ENCODE results near the gene C19orf25.
A peak's percentile ranks its signal among the peaks of the same experiment; 100 is the strongest.

The C19orf25 gene

DNA sequence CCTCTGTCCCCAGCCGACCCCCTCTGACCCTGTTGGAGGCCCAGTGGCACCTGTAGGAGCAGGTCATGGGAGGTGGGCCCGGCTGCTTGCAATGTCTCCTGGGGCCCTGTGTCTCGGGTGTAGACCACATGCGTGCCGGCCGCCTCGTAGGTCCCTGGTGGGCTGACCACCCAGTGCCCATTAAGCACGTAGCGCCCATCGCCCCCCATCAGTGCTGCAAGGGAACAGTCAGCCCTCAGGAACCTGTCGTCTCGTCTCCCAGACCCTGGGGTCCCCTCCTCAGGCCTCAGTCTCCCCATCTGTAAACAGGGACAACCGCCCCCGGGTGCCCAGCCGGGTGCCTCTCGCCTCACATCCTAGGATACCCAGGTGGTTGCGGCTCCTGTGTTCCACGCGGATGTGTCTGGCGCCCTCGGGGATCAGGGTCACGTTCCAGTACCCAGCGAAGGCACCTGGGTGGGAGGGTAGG is 28.2 kb upstream of the C19orf25 start:
- no peak for DNase-seq (ENCODE audit: insufficient read length, low spot score)
- TF ChIP-seq, protein P1, sequence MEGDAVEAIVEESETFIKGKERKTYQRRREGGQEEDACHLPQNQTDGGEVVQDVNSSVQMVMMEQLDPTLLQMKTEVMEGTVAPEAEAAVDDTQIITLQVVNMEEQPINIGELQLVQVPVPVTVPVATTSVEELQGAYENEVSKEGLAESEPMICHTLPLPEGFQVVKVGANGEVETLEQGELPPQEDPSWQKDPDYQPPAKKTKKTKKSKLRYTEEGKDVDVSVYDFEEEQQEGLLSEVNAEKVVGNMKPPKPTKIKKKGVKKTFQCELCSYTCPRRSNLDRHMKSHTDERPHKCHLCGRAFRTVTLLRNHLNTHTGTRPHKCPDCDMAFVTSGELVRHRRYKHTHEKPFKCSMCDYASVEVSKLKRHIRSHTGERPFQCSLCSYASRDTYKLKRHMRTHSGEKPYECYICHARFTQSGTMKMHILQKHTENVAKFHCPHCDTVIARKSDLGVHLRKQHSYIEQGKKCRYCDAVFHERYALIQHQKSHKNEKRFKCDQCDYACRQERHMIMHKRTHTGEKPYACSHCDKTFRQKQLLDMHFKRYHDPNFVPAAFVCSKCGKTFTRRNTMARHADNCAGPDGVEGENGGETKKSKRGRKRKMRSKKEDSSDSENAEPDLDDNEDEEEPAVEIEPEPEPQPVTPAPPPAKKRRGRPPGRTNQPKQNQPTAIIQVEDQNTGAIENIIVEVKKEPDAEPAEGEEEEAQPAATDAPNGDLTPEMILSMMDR (IDR thresholded peaks at IDR 0.05; ENCODE audit: insufficient read depth, missing control alignments) = no peak
- no peak for FAIRE-seq

DNA sequence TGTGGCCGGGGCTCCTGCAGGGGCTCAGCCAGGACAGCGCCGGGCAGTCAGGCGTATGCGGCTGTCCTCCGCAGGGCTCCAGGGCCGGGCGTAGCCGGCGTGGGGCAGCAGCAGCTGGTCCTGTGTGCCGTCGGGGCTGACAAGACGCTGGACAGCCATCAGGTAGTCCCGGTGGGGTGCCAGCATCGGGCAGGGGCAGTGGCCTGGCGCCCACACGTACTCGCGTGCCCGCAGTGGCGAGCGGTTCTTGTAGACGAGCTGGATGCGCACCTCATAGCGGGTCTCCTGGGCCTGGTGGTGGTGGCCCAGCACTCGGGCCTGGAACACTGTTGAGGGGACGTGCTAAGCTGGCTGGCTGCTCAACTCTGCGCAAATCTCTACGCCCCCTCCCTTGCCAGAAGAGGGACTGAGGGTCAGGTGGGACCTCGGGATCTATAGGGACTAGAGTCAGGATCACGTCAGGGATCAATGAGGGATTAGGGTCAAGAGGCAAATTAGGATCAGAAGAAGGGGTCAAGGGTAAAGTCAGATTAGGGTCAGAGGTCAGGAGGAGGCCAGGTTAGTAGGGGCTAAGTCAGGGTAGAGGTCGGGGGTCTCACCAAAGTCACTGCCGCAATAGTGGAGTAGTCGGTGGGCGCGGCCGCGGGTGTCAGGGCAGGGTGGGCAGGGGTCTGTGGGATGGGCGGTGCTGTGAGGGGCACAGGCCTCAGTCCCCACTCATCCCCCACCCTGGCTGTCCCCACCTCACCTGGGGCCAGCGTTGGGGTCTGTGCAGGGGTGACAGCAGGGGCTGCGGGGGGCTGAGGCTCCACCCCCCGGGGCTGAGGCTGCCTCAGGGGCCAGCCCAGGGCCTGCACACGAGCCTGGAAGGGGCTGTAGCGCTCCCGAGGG is 27.2 kb upstream of the C19orf25 start:
- FAIRE-seq = no peak
- no peak for DNase-seq (ENCODE audit: insufficient read length, low spot score)
- TF ChIP-seq, protein P1 (IDR thresholded peaks at IDR 0.05; ENCODE audit: insufficient read depth, missing control alignments) = no peak

DNA sequence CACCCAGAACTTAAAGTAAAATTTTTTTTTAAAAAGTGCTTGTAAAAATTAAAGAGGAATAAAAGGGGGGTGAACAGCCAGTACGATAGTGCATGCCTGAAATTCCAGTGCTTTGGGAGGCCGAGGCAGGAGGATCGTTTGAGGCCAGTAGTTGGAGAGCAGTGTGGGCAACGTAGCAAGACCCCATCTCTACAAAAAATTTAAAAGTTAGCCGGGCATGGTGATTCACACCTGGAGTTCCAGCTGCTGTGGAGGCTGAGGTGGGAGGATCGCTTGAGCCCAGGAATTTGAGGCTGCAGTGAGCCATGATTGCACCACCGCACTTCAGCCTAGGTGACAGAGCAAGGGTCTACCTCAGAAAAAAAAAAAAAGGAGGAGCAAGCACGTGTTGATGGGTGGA is 26.0 kb upstream of the C19orf25 start:
- TF ChIP-seq, protein P1 (IDR thresholded peaks at IDR 0.05; ENCODE audit: insufficient read depth, missing control alignments) = no peak
- DNase-seq (ENCODE audit: insufficient read length, low spot score) (no peak), FAIRE-seq (no peak)

DNA sequence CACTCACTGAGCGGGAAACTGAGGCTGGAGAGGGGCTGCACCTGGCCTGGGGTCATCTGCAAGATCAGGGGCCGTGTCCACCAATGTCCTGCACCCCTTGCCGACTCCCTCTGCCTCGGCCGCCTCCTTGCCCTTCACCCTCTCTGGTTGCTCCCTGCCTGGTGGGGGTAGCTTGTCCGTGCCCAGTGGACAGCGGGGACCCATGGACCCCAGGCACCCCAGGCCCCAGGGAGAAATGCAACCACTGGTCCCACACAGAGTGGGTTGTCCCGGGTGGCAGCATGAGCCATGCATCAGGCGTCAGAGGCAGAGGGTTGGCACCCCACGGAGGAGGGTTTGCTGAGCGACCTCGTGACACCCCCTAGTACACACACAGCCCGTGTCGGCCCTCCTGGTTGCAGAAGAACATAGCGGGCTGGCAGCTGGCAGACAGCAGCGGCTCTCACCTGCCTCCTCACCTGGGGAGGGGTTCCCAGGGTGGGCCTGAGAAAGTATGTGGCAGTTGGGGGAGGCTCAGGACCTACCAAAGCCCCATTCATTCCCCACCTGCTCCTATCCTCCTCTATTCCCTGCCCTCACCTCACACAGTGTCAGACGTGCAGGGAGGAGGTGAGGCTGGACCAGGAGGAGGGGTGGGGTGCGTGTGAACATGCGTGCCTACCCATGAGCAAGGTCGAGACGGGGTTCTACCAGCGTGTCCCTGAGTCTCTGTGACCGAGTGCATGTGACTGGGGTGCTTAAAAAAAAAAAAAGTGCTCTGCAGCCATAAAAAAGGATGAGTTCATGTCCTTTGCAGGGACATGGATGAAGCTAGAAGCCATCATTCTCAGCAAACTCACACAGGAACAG is 25.1 kb upstream of the C19orf25 start:
- no peak for DNase-seq (ENCODE audit: insufficient read length, low spot score)
- TF ChIP-seq, protein P1 (IDR thresholded peaks at IDR 0.05; ENCODE audit: insufficient read depth, missing control alignments) = no peak
- no peak for FAIRE-seq

DNA sequence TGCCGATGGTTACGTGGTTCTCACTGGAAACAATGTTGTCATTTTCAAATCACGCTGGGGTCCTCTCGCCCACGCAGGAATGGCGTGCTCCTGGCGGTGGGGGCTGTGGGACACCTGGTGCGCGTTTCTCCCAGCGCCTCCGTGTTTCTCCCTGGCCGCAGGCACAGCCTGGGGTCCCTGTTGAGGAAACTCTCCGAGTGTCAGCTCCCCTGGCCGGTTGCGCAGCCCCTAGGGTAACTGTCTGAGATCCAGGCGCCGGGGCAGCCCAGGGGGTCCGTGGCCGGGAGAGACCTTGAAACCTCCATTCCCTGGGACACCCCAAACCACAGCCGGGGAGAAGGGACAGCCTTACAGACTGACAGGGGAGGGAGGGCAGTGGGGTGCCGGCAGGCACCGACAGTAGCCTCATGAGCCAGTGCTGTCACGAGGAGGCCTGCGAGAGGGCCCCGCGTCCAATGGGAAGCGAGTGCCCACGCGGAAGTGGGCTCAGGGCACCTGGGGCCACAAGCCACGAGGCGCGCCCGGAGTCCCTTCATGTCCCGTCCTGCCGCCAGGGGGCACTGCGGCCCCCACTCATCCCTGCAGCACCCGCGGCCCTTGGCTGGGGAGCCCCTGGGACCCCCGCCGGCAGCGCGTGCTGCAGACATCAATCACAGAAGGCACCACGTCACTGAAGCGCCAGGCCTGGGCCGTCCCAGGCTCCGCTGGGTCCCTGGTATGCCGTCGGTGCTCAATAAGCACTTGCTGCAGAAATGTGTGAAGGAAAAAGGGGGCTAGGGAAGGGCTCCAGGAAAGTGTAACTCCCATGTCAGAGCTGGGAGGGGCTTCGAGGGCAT is 24.3 kb upstream of the C19orf25 start:
- TF ChIP-seq, protein P1 (IDR thresholded peaks at IDR 0.05; ENCODE audit: insufficient read depth, missing control alignments) = peak; percentile 53
- FAIRE-seq (no peak), DNase-seq (ENCODE audit: insufficient read length, low spot score) (no peak)

DNA sequence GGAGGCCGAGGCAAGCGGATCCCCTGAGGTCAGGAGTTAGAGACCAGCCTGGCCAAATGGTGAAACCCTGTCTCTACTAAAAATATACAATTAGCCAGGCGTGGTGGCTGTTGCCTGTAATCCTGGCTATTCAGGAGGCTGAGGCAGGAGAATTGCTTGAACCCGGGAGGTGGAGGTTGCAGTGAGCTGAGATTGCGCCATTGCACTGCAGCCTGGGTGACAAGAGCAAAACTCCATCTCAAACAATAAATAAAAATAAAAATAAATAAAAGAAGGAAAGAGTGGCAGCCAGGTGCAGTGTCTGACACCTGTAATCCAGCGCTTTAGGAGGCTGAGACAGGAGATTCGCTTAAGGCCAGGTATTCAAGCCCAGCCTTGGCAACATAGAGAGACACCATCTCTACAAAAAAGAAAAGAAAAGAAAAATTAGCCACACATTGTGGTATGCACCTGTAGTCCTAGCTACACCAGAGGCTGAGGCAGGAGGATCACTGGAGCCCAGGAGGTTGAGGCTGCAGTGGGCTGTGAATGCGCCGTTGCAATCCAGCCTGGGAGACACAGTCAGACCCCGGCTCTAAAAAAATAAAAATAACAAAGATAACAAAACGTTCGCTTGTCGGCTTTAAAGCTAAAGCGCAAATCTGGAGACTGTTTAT is 23.5 kb upstream of the C19orf25 start:
- DNase-seq (ENCODE audit: insufficient read length, low spot score) (no peak), FAIRE-seq (no peak)
- TF ChIP-seq, protein P1 (IDR thresholded peaks at IDR 0.05; ENCODE audit: insufficient read depth, missing control alignments) = no peak
